IPS DF 6.9 (cell line): ENCODE data around the gene RASGRF1.
"Not testable (repeated sequence)": the region's sequence is repeated elsewhere in the genome, so short reads cannot be mapped to it uniquely, and the experiment has no call there.

ENCODE experiments used
- DNase-seq: peaks from one replicate; pipeline ENCODE4 v3.0.0-alpha.2; 2013; ENCODE audit warnings: low read depth, low spot score
- H3K27ac ChIP-seq: one replicate; pipeline ENCODE4 v1.5.1; 2013; ENCODE audit warnings: low read length, control low read depth
- H3K27me3 ChIP-seq: 2 replicates; pipeline ENCODE4 v1.6.1; 2013; ENCODE audit warnings: mild to moderate bottlenecking, low read length; ENCODE audit not compliant: control insufficient read depth, insufficient read depth
- H3K36me3 ChIP-seq: 2 replicates; pipeline ENCODE4 v1.6.1; 2013; ENCODE audit warnings: low read length; ENCODE audit not compliant: control insufficient read depth, insufficient read depth
- H3K4me1 ChIP-seq: 2 replicates; pipeline ENCODE4 v1.6.1; 2013; ENCODE audit warnings: low read length; ENCODE audit not compliant: control insufficient read depth, insufficient read depth
- H3K4me3 ChIP-seq: 2 replicates; pipeline ENCODE4 v1.5.1; 2013; ENCODE audit warnings: mild to moderate bottlenecking, low read length
- H3K9me3 ChIP-seq: 2 replicates; pipeline ENCODE4 v1.6.1; 2013; ENCODE audit warnings: low read length, inconsistent platforms; ENCODE audit not compliant: control insufficient read depth, insufficient read depth
- WGBS: extraction: QIAGEN DNeasy Blood & Tissue Kit; methylation state at CpG from one replicate; pipeline ENCODE4 v1.1.7; 2013; ENCODE audit warnings: mixed read lengths, missing lambda C conversion rate; ENCODE audit not compliant: insufficient read length, insufficient coverage; 5-methylcytosine and 5-hydroxymethylcytosine counted together

The RASGRF1 gene

GRCh38 chr15:78999636-79000035 is 90.9 kb downstream of the RASGRF1 start:
- no CpG with 5 or more reads among the region's 11 CpGs for WGBS
- DNase-seq = no peak
- Histone ChIP-seq H3K4me1 (peaks cover 4% of the 10 kb centered on the region), H3K4me3 (no peak overlapping the region), H3K27me3 (no peaks in the 10 kb centered on the region), H3K27ac (no peak overlapping the region), H3K9me3 (no peaks in the 10 kb centered on the region), H3K36me3 (no peaks in the 10 kb centered on the region)

GRCh38 chr15:78998526-78998925 is 92.1 kb downstream of the RASGRF1 start:
- H3K27me3 ChIP-seq = no peaks in the 10 kb centered on the region
- H3K4me1 ChIP-seq = peaks cover 2% of the 10 kb centered on the region; the same call in 1 of the 2 replicates
- no peak overlapping the region for H3K27ac ChIP-seq
- DNase-seq = no peak
- no peak overlapping the region for H3K4me3 ChIP-seq
- WGBS = no CpG with 5 or more reads among the region's 8 CpGs
- H3K36me3 ChIP-seq = no peaks in the 10 kb centered on the region
- no peaks in the 10 kb centered on the region for H3K9me3 ChIP-seq

GRCh38 chr15:78997981-78998499 is 92.5 kb downstream of the RASGRF1 start:
- no peak for DNase-seq
- H3K36me3 ChIP-seq = no peaks in the 10 kb centered on the region
- H3K27me3 ChIP-seq = no peaks in the 10 kb centered on the region
- H3K9me3 ChIP-seq = no peaks in the 10 kb centered on the region
- no CpG with 5 or more reads among the region's 8 CpGs for WGBS
- H3K27ac ChIP-seq = no peak overlapping the region
- H3K4me3 ChIP-seq = no peak overlapping the region
- peaks cover 2% of the 10 kb centered on the region; the same call in 1 of the 2 replicates for H3K4me1 ChIP-seq

GRCh38 chr15:78996894-78997275 is 93.7 kb downstream of the RASGRF1 start:
- H3K4me1 ChIP-seq = peaks cover 2% of the 10 kb centered on the region; the same call in 1 of the 2 replicates
- no CpG with 5 or more reads among the region's 6 CpGs for WGBS
- DNase-seq = no peak

GRCh38 chr15:78995921-78996893 is 94.4 kb downstream of the RASGRF1 start:
- H3K9me3 ChIP-seq = no peaks in the 10 kb centered on the region
- no peak for DNase-seq
- no peak overlapping the region for H3K27ac ChIP-seq
- no peaks in the 10 kb centered on the region for H3K36me3 ChIP-seq
- H3K4me1 ChIP-seq = peaks cover 2% of the 10 kb centered on the region; the same call in 1 of the 2 replicates
- H3K4me3 ChIP-seq = no peak overlapping the region
- H3K27me3 ChIP-seq = no peaks in the 10 kb centered on the region
- no CpG with 5 or more reads among the region's 22 CpGs for WGBS

More at GRCh38 chr15:78996894-78997275, 93.7 kb downstream of the RASGRF1 start:
- no peaks in the 10 kb centered on the region for H3K36me3 ChIP-seq
- no peaks in the 10 kb centered on the region for H3K27me3 ChIP-seq
- no peaks in the 10 kb centered on the region for H3K9me3 ChIP-seq
- H3K4me3 ChIP-seq = no peak overlapping the region
- H3K27ac ChIP-seq = no peak overlapping the region

GRCh38 chr15:78995161-78995560 is 95.4 kb downstream of the RASGRF1 start:
- H3K4me3 ChIP-seq, H3K27me3 ChIP-seq, H3K36me3 ChIP-seq, H3K4me1 ChIP-seq, DNase-seq, H3K9me3 ChIP-seq, H3K27ac ChIP-seq: not testable (repeated sequence)
- WGBS = no CpG with 5 or more reads among the region's 6 CpGs

GRCh38 chr15:78993931-78994530 is 96.5 kb downstream of the RASGRF1 start:
- no peaks in the 10 kb centered on the region for H3K9me3 ChIP-seq
- no peak for DNase-seq
- no peaks in the 10 kb centered on the region for H3K27me3 ChIP-seq
- H3K4me3 ChIP-seq = no peak overlapping the region
- no CpG with 5 or more reads among the region's 10 CpGs for WGBS
- no peak overlapping the region for H3K27ac ChIP-seq
- no peaks in the 10 kb centered on the region for H3K36me3 ChIP-seq
- peaks cover 2% of the 10 kb centered on the region; the same call in 1 of the 2 replicates for H3K4me1 ChIP-seq

- WGBS = 100% methylated on average over 1 of the region's 4 CpGs
- Histone ChIP-seq H3K9me3 (no peaks in the 10 kb centered on the region), H3K27me3 (no peaks in the 10 kb centered on the region)
Measured at GRCh38 chr15:78993257-78993930, 97.2 kb downstream of the RASGRF1 start.

GRCh38 chr15:78992416-78993256 is 97.9 kb downstream of the RASGRF1 start:
- no peak for DNase-seq
- WGBS = 100% methylated on average over 3 of the region's 17 CpGs
- Histone ChIP-seq H3K9me3 (no peaks in the 10 kb centered on the region), H3K27ac (no peak overlapping the region), H3K36me3 (no peaks in the 10 kb centered on the region), H3K4me1 (peaks cover 2% of the 10 kb centered on the region; the same call in 1 of the 2 replicates), H3K4me3 (no peak overlapping the region), H3K27me3 (no peaks in the 10 kb centered on the region)

More at GRCh38 chr15:78993257-78993930, 97.2 kb downstream of the RASGRF1 start:
- no peak for DNase-seq
- Histone ChIP-seq H3K4me3 (no peak overlapping the region), H3K4me1 (peaks cover 2% of the 10 kb centered on the region; the same call in 1 of the 2 replicates), H3K36me3 (no peaks in the 10 kb centered on the region), H3K27ac (no peak overlapping the region)
